HG02981 (cell line): ENCODE results near the gene UBE2Z.
A peak's percentile ranks its signal among the peaks of the same experiment; 100 is the strongest.
"Not testable (repeated sequence)": the region's sequence is repeated elsewhere in the genome, so short reads cannot be mapped to it uniquely, and the experiment has no call there.

Experiments used
- ATAC-seq: cut with Tn5 transposase; IDR thresholded peaks from one replicate; pipeline ENCODE4 v1.9.1; 2021; ENCODE audit warnings: mild to moderate bottlenecking, moderate library complexity; ENCODE audit not compliant: unreplicated experiment

UBE2Z gene

GRCh38 chr17:48908047-48908843, at the start of gene UBE2Z:
TSS of gene UBE2Z (plus strand) at chr17:48908407. CDS start at chr17:48908504, 97 bp downstream.
- ATAC-seq: peak; percentile 65

- no peak for ATAC-seq
These were observed 48.2 kb upstream of the UBE2Z start for GRCh38 chr17:48860034-48860433.

- ATAC-seq: no peak
These were observed 47.8 kb upstream of the UBE2Z start for GRCh38 chr17:48860456-48860855.

DNA sequence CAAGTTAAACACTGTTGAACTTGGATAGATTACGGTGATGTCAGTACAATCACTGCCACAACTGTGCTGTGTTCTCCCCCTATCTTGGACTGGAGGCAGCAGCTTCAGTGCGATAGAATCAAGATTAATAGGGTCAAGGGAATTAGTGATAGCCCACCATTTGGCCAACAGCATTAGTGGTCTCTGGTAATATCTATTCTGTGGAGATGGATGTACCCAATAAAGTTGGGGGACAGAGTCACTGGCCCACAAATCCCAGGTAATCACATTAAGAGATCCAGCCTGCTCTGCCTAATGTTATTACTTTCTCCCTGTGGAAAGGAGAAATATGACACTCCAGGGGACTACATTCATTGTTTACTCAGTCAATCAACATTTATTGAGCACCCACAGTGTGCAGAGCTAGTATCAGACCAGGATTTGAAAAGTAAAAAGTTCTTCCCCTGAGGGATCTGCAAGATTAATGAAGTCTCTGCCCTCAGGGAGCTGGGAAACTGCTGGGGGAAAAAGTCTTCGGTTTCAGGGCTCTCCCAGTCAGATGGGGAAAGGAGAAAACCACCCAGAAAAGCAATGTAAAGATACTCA, 39.2 kb upstream of the UBE2Z start:
- no peak for ATAC-seq

DNA sequence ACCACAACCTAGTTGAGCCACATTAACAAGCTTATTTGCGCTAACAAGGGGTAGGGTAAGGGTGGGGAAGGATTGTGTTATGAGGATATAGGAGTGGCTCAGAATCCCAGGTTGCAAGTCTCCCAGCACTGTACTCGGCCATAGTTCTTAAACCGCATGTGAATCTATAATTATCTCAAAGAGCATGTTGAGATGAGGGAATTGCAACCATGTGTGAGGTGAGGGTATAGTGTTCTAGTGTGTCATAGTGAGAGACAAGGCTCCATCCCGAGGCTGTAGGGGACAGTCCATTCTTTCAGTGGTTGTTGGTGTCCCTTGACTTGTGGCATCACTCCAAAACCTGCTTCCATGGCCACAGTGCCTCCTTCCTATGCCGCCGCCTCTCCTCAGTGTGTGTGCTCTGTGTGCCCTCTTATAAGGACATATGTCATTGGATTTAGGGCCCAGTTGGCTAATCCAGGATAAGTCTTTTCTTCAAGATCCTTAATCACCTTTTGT, 38.3 kb upstream of the UBE2Z start:
- ATAC-seq: no peak

GRCh38 chr17:48871035-48871550, 37.1 kb upstream of the UBE2Z start:
- no peak for ATAC-seq

DNA sequence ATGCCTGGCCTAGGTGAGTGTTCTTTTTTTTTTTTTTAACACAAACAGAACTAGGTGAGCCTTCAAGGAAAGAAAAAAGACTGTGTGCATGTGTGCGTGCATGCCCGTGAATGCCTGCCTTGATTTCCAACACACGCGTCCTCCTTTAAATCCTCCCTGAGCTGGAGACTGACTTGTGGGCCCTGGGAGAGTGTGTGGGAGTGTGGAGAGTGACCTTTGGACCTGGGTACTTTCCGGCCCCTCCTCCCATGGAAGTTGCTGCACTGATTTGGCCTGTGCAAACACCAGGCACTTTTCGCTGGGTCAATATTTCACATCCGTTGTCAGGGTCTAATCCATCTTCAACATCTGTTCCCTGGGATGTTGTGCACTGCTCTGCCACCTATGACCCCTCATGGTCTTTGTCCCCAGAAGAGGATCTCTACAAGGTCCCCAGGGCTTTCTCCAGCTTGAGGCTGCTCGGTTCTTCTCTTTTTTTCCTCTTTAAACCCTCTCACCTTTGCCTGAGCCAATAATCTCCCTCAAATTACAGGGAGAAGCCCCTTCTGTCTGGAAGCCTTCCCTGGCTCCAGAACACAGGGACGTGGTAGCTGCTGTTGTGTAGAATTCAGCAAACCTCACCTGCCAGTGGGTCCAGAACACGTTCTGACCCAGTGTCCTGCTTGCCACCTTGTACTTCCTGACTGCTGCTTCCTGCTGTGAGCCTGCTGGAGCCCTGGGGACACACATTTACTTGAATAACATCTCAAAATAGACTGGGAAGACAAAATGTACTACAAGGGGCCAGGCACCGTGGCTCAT, 36.5 kb upstream of the UBE2Z start:
- no peak for ATAC-seq

DNA sequence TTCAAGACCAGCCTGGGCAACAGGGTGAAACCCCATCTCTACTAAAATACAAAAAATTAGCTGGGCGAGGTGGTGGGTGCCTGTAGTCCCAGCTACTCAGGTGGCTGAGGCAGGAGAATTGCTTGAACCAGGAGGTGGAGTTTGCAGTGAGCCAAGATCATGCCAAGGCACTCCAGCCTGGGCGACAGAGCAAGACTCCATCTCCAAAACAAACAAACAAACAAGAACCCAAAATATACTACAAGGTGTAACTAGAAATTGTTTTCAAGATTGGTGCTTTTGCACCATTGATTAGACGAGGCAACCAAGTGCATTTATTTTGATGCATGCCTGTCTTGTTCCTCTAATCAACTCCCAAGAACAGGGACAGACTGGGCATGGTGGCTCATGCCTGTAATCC, 35.8 kb upstream of the UBE2Z start:
- ATAC-seq: not testable (repeated sequence)

GRCh38 chr17:48873209-48873608, 35.0 kb upstream of the UBE2Z start:
- ATAC-seq: no peak

- no peak for ATAC-seq
These were observed 34.3 kb upstream of the UBE2Z start for GRCh38 chr17:48873696-48874443.

- ATAC-seq: no peak
These were observed 29.0 kb upstream of the UBE2Z start for GRCh38 chr17:48878920-48879898.

DNA sequence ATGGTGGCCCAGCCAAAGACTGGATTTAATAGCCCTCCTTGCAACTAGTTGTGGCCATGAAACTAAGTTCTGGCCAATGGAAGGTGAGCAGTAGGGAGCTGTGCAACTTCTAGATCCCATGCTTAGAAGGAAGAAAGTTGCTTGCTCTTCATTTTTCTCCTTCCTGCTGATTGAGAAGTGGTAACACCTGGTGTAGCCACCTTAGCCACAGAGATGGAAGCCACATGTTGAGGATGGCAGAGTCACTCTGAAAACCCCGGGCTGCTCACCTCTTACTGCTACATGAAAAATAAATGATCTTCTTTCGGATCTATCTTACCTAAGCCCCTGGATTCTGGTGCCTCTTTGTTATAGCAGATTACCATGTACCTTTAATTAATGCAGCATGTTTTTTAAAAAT, 25.9 kb upstream of the UBE2Z start:
- no peak for ATAC-seq

GRCh38 chr17:48883171-48883570, 25.0 kb upstream of the UBE2Z start:
- ATAC-seq: no peak

DNA sequence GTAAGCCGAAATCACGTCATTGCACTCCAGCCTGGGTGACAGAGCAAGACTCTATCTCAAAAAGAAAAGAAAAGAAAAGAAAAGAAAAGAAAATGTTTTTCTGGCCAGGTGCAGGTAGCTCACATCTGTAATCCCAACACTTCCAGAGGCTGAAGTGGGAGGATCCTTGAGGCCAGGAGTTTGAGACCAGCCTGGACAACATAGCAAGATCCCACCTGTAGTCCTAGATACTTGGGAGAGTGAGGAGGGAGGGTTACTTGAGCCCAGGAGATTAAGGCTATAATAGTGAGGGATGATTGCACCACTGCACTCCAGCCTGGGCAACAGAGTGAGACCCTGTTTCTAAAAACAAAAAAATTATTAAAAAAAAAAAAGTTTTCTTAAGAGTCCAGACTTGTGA, 18.1 kb upstream of the UBE2Z start:
- no peak for ATAC-seq

- no peak for ATAC-seq
These were observed 15.1 kb upstream of the UBE2Z start for GRCh38 chr17:48892940-48893645.

- no peak for ATAC-seq
These were observed 14.3 kb upstream of the UBE2Z start for GRCh38 chr17:48893646-48894508.

DNA sequence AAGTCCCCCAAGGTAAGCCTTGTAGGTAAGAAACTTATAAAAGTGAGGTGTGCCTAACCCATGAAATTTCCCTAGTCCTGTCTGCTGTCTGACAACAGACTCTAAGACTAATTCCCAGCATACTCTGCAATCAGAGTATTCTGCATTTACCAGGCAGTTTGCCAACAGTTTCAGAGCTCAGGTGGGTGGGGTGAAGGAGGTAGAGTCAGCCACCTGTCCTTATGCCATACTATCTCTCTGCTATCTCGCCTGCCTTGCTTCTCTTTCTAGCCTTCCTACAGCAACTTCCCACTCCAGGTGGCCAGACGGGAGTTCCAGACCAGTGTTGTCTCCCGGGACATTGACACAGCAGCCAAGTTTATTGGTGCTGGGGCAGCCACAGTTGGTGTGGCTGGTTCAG, 13.3 kb upstream of the UBE2Z start:
- ATAC-seq: no peak

- ATAC-seq: no peak
These were observed 7.0 kb upstream of the UBE2Z start for GRCh38 chr17:48901241-48901640.
